ENCODE data around the gene XPO6. TPM values are rescaled to one million over a fixed set of nuclear protein-coding genes. Genes with fewer than 3 reads are reported as not detected.
A peak's percentile ranks its signal among the peaks of the same experiment; 100 is the strongest.

XPO6 gene
- total and polyA plus RNA-seq, 5 donors from 2014 or later, result 60.4 to 302 (median 64.9) TPM

DNA sequence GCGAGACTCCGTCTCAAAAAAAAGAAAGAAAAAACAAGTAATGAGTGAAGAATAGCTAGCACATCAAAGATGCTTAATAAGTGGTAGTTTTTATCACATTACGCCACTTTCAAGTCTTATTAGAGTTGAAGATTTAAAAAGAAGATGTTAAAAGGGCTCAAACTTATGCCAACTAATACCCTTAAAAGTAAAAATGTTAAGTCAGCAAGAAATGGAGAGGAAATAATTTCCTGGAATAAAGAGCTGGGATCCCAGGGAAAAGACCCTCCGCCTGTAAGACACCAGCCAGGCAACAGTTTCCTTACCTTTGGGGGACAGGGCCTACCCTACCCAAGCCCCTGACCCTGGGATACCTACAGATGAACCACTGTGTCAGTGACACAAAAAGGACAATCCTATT is 3.6 kb downstream of the XPO6 start:
- DNase-seq (no peak), ATAC-seq (ENCODE audit: low read depth in 2 of 2) (no peak)
- Histone ChIP-seq H3K27ac (ENCODE audit: insufficient read depth, low read length, poor library complexity, severe bottlenecking) (no peak overlapping the region), H3K9me3 (ENCODE audit: control insufficient read depth in 2 of 2, low read length in 2 of 2) (no peaks in the 10 kb centered on the region), H3K4me3 (ENCODE audit: low read depth, low read length) (peak overlapping the region; percentile 81), H3K36me3 (ENCODE audit: control insufficient read depth, insufficient read depth, low read length) (peaks cover 52% of the 10 kb centered on the region), H3K27me3 (ENCODE audit: control insufficient read depth, insufficient read depth, low read length) (no peaks in the 10 kb centered on the region), H3K4me1 (ENCODE audit: control insufficient read depth, insufficient read depth, low read length, poor library complexity, severe bottlenecking) (peaks cover 78% of the 10 kb centered on the region)
- Mint-ChIP-seq H3K36me3 (peaks cover 12% of the 10 kb centered on the region), H3K9me3 (peaks cover 0 to 3% (median 0%) of the 10 kb centered on the region in 7 donors), H3K4me1 (peaks cover 6 to 42% (median 24%) of the 10 kb centered on the region in 4 donors), H3K27me3 (no peaks in the 10 kb centered on the region), H3K4me3 (peak overlapping the region; percentile 51 to 94 (median 90)), H3K27ac (peak overlapping the region in 2 of 3 donors; percentile 63 to 82)

DNA sequence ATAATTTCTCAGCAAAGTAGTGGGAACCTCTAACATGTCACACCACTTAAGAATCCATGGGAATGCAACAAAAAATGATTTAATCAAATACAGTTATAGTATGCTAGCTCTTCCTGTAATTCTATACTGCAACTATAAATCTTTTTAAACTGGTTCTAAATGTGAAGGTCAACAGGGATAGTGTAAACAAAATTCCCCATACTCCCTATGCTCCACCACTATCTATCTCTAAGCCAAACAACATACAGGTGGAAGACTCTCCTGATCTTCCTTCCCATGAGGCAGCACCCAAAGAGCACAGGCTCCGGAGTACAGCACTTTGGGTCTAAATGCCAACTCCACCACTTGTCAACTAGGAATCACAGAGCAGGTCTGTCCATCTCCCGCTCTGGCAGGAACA is 4.4 kb downstream of the XPO6 start:
- no peak for DNase-seq
- H3K27ac Mint-ChIP-seq, result peak overlapping the region in 2 of 3 donors; percentile 5 to 48
- H3K27me3 Mint-ChIP-seq, result no peaks in the 10 kb centered on the region
- H3K9me3 ChIP-seq (ENCODE audit: control insufficient read depth in 2 of 2, low read length in 2 of 2), result no peaks in the 10 kb centered on the region
- H3K4me3 ChIP-seq (ENCODE audit: low read depth, low read length), result peak overlapping the region; percentile 52
- peaks cover 86% of the 10 kb centered on the region for H3K4me1 ChIP-seq (ENCODE audit: control insufficient read depth, insufficient read depth, low read length, poor library complexity, severe bottlenecking)
- no peaks in the 10 kb centered on the region for H3K27me3 ChIP-seq (ENCODE audit: control insufficient read depth, insufficient read depth, low read length)
- H3K4me3 Mint-ChIP-seq, result peak overlapping the region; percentile 38 to 93 (median 43)
- no peak for ATAC-seq (ENCODE audit: low read depth in 2 of 2)
- peaks cover 9 to 42% (median 26%) of the 10 kb centered on the region in 4 donors for H3K4me1 Mint-ChIP-seq
- H3K36me3 ChIP-seq (ENCODE audit: control insufficient read depth, insufficient read depth, low read length), result peaks cover 59% of the 10 kb centered on the region
- no peak overlapping the region for H3K27ac ChIP-seq (ENCODE audit: insufficient read depth, low read length, poor library complexity, severe bottlenecking)
- H3K9me3 Mint-ChIP-seq, result peaks cover 0 to 3% (median 0%) of the 10 kb centered on the region in 7 donors
- H3K36me3 Mint-ChIP-seq, result peaks cover 16% of the 10 kb centered on the region

DNA sequence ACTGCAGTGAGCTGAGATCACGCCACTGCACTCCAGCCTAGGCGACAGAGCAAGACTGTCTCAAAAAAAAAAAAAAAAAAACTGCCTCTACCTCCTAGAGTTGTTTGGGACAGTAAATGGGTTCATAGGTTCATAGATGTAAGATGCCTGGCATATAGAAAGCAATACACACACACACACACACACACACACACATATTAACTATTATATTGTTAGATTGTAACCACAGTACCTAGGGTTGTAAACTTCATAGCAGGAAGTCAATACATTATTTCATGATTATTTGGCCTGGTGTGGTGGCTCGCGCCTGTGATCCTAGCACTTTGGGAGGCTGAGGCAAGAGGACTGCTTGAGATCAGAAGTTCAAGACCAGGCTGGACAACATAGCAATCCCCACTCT is 5.8 kb downstream of the XPO6 start:
- no peaks in the 10 kb centered on the region for H3K9me3 Mint-ChIP-seq
- ATAC-seq (ENCODE audit: low read depth in 2 of 2) (no peak), DNase-seq (no peak)
- Histone ChIP-seq H3K4me1 (ENCODE audit: control insufficient read depth, insufficient read depth, low read length, poor library complexity, severe bottlenecking) (peaks cover 94% of the 10 kb centered on the region), H3K36me3 (ENCODE audit: control insufficient read depth, insufficient read depth, low read length) (peaks cover 71% of the 10 kb centered on the region), H3K9me3 (ENCODE audit: control insufficient read depth in 2 of 2, low read length in 2 of 2) (no peaks in the 10 kb centered on the region), H3K27me3 (ENCODE audit: control insufficient read depth, insufficient read depth, low read length) (no peaks in the 10 kb centered on the region), H3K27ac (ENCODE audit: insufficient read depth, low read length, poor library complexity, severe bottlenecking) (no peak overlapping the region), H3K4me3 (ENCODE audit: low read depth, low read length) (no peak overlapping the region)
- H3K27me3 Mint-ChIP-seq, result no peaks in the 10 kb centered on the region
- peak overlapping the region in 1 of 3 donors; percentile 12 for H3K27ac Mint-ChIP-seq
- H3K4me1 Mint-ChIP-seq, result peaks cover 14 to 46% (median 31%) of the 10 kb centered on the region in 4 donors
- H3K36me3 Mint-ChIP-seq, result peaks cover 24% of the 10 kb centered on the region
- peak overlapping the region in 2 of 4 donors; percentile 12 to 93 for H3K4me3 Mint-ChIP-seq

DNA sequence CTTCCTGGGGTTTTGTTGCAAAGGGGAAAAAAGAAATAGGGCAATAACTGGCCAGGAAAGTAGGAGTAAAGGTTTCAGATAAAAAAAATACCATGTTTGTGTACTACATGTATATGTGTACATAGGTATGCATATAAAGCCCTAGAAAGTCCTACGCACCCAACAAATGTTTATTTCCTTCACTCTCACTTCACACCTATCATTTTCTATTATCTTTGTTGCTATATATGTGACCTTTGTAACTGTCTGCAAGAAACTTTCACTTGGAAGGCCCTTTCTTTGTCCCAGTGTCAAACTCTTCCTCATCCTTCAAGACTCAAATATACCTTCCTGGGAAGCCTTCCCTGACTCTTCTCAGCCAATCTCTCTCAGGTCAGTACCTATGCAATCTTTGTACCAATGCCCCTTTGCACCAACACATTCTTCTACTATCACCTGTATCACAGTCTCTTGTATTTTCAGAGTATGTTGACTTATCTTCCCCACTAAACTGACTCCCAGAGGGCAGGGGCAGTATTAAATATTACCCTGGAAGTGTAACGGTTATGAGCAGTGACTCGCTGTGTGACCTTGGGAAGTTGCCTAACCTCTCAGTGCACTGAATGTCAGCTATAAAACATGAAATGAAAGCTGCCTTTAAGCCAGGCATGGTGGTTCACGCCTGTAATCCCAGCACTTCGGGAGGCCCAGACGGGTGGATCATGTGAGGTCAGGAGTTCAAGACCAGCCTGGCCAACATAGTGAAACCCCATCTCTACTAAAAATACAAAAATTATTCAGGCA is 6.5 kb downstream of the XPO6 start:
- Histone ChIP-seq H3K27ac (ENCODE audit: insufficient read depth, low read length, poor library complexity, severe bottlenecking) (no peak overlapping the region), H3K4me1 (ENCODE audit: control insufficient read depth, insufficient read depth, low read length, poor library complexity, severe bottlenecking) (peaks cover 92% of the 10 kb centered on the region), H3K36me3 (ENCODE audit: control insufficient read depth, insufficient read depth, low read length) (peaks cover 78% of the 10 kb centered on the region), H3K4me3 (ENCODE audit: low read depth, low read length) (peak overlapping the region; percentile 48), H3K27me3 (ENCODE audit: control insufficient read depth, insufficient read depth, low read length) (no peaks in the 10 kb centered on the region), H3K9me3 (ENCODE audit: control insufficient read depth in 2 of 2, low read length in 2 of 2) (no peaks in the 10 kb centered on the region)
- no peaks in the 10 kb centered on the region for H3K9me3 Mint-ChIP-seq
- H3K4me1 Mint-ChIP-seq, result peaks cover 19 to 52% (median 36%) of the 10 kb centered on the region in 4 donors
- DNase-seq (no peak), ATAC-seq (ENCODE audit: low read depth in 2 of 2) (no peak)
- peaks cover 29% of the 10 kb centered on the region for H3K36me3 Mint-ChIP-seq
- no peak overlapping the region for H3K4me3 Mint-ChIP-seq
- no peak overlapping the region for H3K27ac Mint-ChIP-seq
- no peaks in the 10 kb centered on the region for H3K27me3 Mint-ChIP-seq

DNA sequence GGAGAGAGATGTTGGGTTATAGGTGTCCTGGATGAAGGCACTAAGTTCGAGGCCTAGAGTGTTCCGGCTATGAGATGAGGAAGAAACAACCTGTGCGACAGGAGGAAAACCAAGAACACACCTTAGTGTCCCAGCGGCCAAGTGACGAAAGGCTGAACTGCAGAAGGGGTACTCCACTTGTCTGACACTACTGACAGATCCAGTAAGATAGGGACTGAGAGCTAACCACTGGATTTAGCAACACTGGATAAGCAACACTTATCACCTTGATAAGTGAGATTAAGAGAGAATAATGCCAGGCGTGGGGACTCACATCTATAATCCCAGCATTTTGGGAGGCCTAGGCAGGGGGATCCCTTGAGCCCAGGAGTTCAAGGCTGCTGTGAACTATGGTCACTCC is 7.1 kb downstream of the XPO6 start:
- DNase-seq, result no peak
- peaks cover 20 to 51% (median 39%) of the 10 kb centered on the region in 4 donors for H3K4me1 Mint-ChIP-seq
- H3K27ac ChIP-seq (ENCODE audit: insufficient read depth, low read length, poor library complexity, severe bottlenecking), result peak overlapping the region; percentile 20
- no peak overlapping the region for H3K4me3 ChIP-seq (ENCODE audit: low read depth, low read length)
- no peaks in the 10 kb centered on the region for H3K27me3 Mint-ChIP-seq
- H3K36me3 ChIP-seq (ENCODE audit: control insufficient read depth, insufficient read depth, low read length), result peaks cover 80% of the 10 kb centered on the region
- no peaks in the 10 kb centered on the region for H3K9me3 Mint-ChIP-seq
- H3K4me3 Mint-ChIP-seq, result no peak overlapping the region
- no peaks in the 10 kb centered on the region for H3K27me3 ChIP-seq (ENCODE audit: control insufficient read depth, insufficient read depth, low read length)
- H3K4me1 ChIP-seq (ENCODE audit: control insufficient read depth, insufficient read depth, low read length, poor library complexity, severe bottlenecking), result peaks cover 85% of the 10 kb centered on the region
- H3K9me3 ChIP-seq (ENCODE audit: control insufficient read depth in 2 of 2, low read length in 2 of 2), result no peaks in the 10 kb centered on the region
- H3K27ac Mint-ChIP-seq, result no peak overlapping the region
- ATAC-seq (ENCODE audit: low read depth in 2 of 2), result no peak
- H3K36me3 Mint-ChIP-seq, result peaks cover 29% of the 10 kb centered on the region

DNA sequence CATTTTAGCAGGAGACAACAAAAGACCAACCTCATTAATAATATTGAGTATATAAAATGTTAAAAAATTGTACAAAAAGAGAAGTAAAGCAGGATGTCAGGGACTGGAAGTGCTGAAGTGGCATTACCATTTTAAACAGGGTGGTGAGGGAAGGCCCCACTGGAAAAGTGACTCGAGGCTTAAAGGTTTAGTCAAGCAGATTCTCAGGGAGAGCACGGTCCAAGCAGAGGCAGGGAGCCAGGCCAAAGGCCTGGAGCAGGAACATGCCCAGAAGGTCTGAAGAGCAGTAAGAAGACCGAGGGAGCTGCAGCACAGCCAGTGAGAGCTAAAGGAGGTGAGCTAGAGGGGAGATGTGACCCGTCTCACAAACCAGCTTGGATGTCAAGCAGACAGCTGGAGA is 7.6 kb downstream of the XPO6 start:
- no peaks in the 10 kb centered on the region for H3K27me3 Mint-ChIP-seq
- H3K4me1 ChIP-seq (ENCODE audit: control insufficient read depth, insufficient read depth, low read length, poor library complexity, severe bottlenecking), result peaks cover 81% of the 10 kb centered on the region
- H3K4me3 Mint-ChIP-seq, result no peak overlapping the region
- H3K9me3 Mint-ChIP-seq, result no peaks in the 10 kb centered on the region
- H3K27me3 ChIP-seq (ENCODE audit: control insufficient read depth, insufficient read depth, low read length), result no peaks in the 10 kb centered on the region
- no peak for DNase-seq
- H3K27ac Mint-ChIP-seq, result no peak overlapping the region
- peak overlapping the region; percentile 20 for H3K27ac ChIP-seq (ENCODE audit: insufficient read depth, low read length, poor library complexity, severe bottlenecking)
- ATAC-seq (ENCODE audit: low read depth in 2 of 2), result no peak
- H3K36me3 ChIP-seq (ENCODE audit: control insufficient read depth, insufficient read depth, low read length), result peaks cover 80% of the 10 kb centered on the region
- H3K9me3 ChIP-seq (ENCODE audit: control insufficient read depth in 2 of 2, low read length in 2 of 2), result no peaks in the 10 kb centered on the region
- H3K36me3 Mint-ChIP-seq, result peaks cover 29% of the 10 kb centered on the region
- peak overlapping the region; percentile 1 for H3K4me3 ChIP-seq (ENCODE audit: low read depth, low read length)
- H3K4me1 Mint-ChIP-seq, result peaks cover 20 to 47% (median 39%) of the 10 kb centered on the region in 4 donors

DNA sequence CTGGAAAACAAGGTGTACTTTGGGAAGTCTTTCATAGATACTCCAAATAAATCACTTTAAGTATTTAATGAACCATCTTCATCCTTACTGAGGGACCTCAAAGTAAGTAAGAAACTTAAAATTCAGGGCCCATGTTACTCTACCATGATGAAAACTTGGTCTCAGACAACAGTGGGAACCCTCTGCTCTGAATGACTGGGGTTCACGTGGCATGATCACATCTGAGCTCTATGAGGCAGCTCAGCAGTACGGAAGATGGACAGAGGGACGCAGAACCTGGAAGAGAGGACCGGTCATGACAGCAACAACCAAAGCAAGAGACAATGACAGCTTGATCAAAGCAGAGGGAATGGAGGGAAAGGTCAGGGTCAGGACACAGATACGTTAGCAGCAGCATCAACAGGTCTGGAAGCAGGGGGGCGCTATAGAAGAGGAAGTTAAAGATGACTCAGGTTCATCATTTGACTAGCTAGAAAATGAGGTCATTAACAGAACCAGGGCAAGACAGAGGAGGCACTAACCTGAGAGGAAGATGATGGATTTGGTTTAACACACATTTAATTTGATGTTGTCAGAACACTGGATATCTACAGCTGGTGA is 9.5 kb downstream of the XPO6 start:
- peaks cover 17% of the 10 kb centered on the region for H3K36me3 Mint-ChIP-seq
- H3K9me3 Mint-ChIP-seq, result no peaks in the 10 kb centered on the region
- peak overlapping the region; percentile 60 for H3K27ac ChIP-seq (ENCODE audit: insufficient read depth, low read length, poor library complexity, severe bottlenecking)
- H3K27me3 Mint-ChIP-seq, result no peaks in the 10 kb centered on the region
- H3K9me3 ChIP-seq (ENCODE audit: control insufficient read depth in 2 of 2, low read length in 2 of 2), result no peaks in the 10 kb centered on the region
- peaks cover 13 to 36% (median 26%) of the 10 kb centered on the region in 4 donors for H3K4me1 Mint-ChIP-seq
- H3K4me1 ChIP-seq (ENCODE audit: control insufficient read depth, insufficient read depth, low read length, poor library complexity, severe bottlenecking), result peaks cover 71% of the 10 kb centered on the region
- ATAC-seq (ENCODE audit: low read depth in 2 of 2), result peak; percentile 56 to 69
- peak overlapping the region in 3 of 4 donors; percentile 10 to 59 (median 19) for H3K4me3 Mint-ChIP-seq
- peak overlapping the region; percentile 16 for H3K4me3 ChIP-seq (ENCODE audit: low read depth, low read length)
- peaks cover 65% of the 10 kb centered on the region for H3K36me3 ChIP-seq (ENCODE audit: control insufficient read depth, insufficient read depth, low read length)
- no peaks in the 10 kb centered on the region for H3K27me3 ChIP-seq (ENCODE audit: control insufficient read depth, insufficient read depth, low read length)
- peak in 1 of 3 donors; percentile 54 for DNase-seq
- H3K27ac Mint-ChIP-seq, result peak overlapping the region in 2 of 3 donors; percentile 59 to 89

Data from CD4-positive, CD25-positive, alpha-beta regulatory T cell (primary cell).